HG03045 (cell line): ENCODE results near the gene AFF1.

Source experiments
- ATAC-seq: cut with Tn5 transposase; IDR thresholded peaks from one replicate; pipeline ENCODE4 v1.9.1; 2021; ENCODE audit warnings: mild to moderate bottlenecking, moderate library complexity; ENCODE audit not compliant: unreplicated experiment

Gene AFF1

DNA sequence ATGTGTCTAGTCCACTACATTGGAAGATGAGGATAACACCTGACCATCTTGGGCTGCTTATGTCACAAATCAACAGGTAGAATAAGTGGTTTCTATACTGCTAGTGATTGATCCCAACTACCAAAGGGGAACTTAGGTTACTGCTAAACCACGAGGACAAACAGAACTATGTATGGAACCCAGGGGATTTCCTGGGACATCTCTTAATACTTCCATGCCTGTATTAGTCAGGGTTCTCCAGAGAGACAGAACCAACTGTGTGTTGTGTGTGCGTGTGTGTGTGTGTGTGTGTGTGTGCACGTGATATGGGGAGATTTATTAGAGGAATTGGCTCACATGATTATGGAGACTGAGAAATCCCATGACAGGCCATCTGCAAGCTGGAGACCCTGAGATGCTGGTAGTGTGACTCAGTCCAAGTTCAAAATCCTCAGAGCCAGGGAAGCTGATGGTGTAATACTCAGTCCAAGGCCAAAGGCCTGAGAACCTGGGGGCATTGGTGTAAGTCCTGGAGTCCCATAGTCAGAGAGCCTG, 16.2 kb upstream of the AFF1 start:
- ATAC-seq = no peak

DNA sequence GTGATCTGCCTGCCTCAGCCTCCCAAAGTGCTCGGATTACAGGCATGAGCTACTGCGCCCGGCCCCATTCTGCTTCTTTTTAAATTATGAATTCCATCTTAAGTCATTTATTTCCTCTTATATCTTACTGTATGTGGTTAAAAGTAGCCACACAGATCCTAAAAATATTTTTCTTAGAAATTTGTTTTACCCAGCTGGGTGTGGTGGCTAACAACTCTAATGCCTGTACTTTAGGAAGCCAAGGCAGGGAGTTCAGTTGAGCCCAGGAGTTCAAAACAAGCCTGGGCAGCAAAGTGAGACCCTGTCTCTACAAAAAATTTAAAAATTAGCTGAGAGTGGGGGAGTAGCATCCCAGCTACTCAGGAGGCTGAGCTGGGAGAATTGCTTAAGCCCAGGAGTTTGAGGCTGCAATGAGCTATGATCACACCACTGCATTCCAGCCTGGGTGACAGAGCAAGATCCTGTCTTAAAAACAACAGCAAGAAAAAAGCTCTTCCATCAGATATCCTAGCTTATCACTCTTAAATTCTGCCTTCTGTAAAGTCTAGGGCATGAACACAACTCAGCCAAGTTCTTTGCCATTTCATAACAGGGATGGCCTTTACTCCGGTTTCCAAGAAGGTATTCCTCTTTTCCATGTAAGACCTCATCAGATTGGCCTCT, 15.1 kb upstream of the AFF1 start:
- ATAC-seq = no peak

DNA sequence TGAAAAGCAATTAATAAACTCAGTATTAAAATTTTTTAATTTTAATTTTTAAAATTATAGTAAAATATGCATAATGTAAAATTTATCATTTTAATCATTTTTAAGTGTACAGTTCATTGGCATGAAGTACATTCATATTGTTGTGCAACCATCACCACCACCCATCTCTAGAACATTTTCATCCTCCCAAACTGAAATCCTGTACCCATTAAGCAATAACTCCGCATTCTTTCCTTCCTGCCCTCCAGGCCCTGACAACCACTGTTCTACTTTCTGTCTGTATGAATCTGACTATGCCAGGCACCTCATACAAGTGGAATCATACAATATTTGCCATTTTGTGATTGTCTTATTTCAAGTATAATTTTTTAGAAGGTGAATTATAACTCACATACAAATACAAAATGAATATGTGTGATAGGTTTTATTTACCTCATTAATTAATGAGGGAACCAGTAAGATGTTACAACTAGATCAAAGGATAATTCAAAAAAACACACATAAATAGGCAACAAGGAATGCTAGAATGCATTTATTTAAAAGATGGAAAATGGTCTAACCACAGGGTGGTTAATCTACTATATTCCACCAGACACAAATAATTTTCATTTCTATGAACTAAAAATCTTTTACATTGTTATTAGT, 13.1 kb upstream of the AFF1 start:
- ATAC-seq = no peak

DNA sequence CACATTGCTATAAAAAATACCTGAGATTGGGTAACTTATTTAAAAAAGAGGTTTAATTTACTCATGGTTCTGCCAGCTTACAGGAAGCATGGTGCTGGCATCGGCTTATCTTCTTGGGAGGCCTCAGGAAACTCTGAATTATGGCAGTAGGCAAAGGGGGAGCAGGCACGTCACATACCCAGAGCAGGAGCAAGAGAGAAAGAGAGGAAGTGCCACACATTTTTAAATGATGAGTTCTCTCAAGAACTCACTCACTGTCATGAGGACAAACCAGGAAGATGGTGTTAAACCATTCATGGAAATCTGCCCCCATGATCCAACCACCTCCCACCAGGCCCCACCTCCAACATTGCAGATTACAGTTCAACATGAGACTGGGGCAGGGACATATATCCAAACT, 10.0 kb upstream of the AFF1 start:
- no peak for ATAC-seq

DNA sequence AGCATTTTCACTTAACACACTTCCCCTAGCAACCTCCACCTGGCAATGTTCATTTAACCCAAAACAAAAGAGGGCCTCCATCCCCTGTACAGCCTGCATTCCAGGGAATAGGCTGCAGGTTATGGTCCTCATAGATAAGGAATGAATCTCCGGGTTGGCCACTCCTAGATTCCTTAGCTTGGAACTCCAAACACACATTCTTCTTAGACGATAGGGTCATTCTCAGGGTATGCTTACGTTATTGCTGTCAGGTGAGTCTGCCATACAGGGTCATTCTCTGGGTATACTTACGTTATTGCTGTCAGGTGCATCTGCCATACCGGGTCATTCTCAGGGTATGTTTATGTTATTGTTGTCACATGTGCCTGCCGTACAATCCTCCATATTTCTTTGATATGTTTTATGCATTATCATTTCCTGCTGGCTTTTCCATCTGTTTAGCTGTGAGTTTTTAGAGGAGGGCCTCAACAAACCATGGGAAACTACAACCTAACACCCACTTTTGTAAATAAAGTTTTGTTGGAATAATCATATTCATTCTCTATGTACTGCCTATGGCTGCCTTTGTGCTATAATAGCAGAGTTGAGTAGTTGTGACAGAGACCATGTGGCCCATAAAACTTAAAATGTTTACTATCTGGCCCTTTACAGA, 8.2 kb upstream of the AFF1 start:
- no peak for ATAC-seq

DNA sequence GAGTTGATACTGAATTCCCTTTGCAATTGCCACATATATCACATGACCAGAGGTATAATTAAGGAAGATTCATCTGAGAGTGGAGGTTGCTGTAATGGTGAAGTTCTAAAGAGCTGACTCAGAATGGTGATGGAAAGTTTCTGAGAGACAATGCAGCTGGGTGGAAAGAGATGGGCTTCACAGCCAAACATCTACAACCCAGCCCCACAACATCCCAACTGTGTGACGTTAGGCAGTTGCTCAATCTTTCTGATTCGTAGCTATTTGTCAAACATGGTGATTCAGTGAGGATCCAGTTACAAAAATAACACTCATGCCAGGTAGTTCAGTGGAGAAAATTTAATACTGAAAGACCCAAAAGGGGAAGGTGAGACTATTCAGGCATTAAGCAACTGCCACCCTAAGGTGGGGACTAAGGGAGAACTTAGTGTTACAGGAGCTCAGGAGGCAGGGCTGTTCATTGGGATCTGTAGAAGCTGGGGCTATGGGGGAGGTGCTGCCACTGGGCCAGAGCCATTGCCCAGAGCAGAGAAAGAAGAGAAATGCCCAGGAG, 6.9 kb upstream of the AFF1 start:
- no peak for ATAC-seq

DNA sequence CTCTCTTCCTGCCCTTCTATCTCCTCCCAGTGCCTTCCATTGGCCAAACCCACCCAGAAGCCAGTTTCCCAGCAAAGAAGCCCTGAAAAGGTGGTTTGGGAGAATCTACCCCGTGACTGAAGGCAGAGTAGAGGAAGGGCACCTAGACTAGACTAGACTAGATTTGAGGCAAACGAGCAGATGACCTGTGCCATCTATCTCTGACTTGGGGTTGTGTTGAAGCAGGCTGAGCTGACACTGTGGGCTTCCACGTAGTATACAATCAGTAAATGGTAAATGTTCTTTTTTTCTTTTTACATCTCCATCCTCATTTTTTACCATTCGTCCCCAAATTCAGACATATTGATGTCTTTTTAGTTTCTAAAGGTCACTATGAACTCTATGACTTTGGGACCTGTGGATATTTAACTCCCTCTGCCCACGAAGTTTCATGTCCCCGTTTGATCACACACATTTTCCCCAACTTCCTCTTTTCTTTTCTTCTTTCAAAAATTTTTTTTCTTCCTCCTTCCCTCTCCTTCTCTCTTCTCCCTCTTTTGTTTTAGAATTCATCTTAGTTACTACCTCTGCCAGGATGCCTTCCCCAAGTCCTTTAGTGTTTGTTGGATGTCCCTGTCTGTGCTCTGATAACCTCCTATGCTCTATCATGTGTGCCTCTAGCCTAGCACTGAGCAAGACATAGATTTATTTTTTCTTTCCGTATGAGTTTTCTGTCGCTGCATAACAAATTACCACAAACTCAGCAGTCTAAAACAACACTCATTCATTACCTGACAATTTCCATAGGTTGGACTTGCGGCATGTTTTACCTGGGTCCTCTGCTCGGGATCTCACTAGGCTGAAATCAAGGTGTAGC, 6.2 kb upstream of the AFF1 start:
- ATAC-seq = no peak

DNA sequence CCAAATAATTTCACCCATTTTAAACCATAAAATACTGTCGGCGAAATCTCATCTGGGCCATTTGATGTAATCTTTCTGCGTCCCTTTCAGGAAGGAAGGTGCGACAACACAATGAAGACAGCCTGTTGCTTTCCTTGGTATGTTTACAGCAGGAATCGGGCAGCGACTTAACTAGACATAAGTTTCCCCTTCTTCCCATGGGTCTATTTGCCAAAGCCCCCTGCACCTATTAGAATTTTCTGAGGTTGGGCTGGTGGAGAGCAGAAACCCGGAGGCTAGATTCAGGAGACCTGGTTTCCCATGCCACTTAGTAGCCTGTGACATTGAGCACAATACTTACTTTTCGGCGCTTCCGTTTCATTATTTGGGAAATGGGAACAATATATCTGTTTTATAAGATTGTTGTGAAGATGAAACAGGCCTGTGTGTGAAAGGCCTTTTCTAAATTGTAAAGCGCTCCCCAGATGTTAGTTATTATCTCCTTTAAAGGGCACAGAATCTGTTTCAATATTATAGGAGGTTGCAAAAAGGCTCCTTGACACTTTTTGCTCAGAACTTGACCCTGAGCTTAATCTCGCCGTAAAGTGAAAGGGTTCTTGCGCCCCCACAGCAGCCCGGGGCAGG, 552 bp upstream of the AFF1 start:
- no peak for ATAC-seq

DNA sequence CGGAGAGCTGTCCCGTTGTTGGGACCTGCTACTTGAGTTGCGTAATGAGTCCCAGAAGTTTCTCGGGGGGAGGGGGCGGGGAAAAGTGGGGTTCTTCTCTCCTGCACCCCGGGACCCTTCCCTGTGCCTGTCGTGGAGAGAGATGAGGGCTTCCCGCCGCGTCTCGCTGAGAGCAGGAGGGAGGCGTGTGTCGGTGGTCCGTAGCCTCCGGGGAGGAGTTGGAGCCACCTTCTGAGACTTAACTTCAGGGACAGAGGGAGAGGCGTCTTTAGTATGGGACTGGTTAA, 698 bp downstream of the AFF1 start:
- no peak for ATAC-seq

DNA sequence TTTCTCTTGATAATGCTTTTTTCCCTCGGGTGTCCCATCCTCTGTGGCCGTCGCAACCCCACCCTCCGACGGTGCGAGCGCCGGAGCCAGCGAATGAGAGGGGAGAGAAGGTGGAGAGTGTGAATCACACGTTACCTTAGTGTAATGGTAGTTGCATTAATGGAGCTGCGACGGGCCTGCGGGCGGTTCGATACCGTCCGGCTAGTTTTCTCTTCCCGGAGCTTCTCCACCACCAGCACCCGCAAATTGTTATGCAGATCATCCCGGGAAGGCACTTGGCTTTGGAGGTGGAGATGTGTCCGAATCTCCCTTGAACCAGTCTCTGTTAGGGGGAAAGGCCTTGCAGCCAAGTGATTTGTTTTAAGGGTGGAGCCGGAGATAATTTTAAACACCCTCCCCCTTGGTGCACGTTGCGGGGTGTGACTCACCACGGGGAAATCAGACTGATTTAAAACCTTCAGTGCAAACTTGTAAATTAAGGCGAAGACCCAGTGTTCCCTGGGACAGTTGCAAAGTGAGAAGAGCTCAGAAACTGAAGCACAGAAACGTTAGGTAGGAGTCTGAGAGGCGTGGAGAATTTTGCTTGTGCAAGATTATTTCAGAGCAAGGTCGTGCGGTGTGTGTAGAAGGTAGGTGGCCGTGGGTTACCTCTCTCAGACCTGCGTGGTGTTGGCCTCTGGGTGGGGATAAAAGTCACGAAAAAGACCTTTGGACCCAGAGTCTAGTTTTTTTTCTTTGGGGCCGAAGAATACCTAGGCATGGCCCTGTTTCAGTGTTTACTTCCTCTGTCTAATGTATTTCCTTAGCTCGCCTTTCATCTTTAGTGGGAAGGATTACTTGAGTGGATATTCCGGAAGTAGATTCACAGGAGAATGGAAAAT, 1.3 kb downstream of the AFF1 start:
- peak; percentile 37 for ATAC-seq

DNA sequence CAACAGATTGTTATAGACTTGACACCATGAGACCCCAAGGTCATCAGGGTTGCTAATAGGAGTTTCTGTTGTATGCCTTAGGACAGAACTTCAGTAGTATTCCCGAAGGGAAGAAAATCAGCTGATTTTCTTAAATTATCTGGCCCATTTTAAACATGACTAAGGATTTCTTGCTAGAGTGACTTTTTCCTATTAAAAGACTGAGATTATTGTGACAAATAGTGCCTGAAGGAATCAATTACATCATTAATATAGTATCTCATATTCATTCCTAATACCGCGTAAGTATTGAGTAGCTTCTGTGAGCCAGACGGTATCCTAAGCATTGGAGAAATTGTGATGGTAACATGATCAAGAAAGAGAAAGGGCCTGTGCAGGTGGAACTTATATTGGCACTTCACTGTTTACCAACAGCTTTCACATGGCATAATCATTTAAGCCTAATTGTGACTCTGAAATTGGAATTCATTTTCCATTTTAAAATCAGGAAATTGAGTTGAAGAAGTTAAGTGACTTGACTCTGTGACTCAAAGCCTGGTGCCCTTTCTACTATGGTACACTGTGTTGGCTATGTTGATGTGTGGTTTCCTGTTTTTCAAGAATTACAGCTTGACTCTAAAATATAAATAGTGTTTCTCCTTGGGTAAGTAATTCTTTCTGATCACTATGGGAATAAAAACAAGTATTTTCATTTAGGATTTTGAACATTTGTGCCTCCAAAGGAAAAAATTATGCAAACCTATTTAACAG, 4.1 kb downstream of the AFF1 start:
- no peak for ATAC-seq

DNA sequence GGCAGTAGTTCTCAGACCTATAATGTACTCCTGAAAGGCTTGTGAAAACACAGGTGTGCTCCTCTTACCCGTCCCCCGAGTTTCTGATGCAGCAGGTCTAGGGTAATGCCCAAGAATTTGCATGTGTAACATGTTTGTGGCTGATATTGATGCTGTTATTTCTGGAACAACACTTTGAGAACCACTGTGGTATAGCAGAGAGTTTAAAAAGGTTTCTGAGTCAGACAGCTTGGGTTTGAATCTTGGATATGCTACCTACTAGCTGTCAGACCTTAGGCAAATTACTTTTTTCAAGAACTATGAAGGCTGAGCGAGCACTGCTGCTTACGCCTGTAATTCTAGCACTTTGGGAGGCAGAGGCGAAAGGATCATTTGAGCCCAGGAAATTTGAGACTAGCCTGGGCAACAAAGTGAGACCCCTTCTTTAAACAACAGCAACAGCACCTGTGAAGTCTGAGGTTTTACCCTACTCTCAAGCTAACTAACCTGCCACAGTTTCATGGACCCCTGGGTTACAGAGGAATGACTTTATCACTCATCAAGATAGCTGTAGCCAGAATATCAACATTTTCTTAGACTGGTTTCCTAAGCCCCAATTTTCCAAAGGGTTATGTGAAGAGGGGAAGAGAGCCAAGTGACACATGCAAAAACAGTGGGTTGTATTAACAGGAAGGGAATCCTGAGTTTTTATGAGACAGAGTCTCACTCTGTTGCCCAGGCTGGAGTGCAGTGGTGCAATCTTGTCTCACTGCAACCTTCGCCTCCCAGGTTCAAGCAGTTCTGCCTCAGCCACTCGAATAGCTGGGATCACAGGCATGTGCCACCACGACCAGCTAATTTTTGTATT, 5.1 kb downstream of the AFF1 start:
- peak; percentile 57 for ATAC-seq

DNA sequence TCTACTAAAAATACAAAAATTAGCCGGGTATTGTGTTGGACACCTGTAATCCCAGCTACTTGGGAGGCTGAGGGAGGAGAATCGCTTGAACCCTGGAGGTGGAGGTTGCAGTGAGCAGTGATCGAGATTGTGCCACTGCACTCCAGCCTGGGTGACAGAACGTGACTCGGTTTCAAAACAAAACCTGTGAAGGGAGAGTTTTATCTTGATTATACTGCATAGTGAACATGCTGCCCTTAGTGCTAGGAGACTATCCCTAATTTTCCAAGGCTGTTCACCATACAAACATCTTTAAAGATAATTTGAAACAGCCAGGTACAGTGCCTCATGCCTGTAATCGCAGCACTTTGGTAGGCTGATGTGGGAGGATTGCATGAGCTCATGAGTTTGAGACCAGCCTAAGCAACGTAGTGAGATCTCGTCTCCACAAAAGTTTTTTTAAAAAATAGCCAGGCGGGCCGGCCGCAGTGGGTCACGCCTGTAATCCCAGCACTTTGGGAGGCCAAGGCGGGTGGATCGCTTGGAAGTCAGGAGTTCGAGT, 6.2 kb downstream of the AFF1 start:
- ATAC-seq = no peak

DNA sequence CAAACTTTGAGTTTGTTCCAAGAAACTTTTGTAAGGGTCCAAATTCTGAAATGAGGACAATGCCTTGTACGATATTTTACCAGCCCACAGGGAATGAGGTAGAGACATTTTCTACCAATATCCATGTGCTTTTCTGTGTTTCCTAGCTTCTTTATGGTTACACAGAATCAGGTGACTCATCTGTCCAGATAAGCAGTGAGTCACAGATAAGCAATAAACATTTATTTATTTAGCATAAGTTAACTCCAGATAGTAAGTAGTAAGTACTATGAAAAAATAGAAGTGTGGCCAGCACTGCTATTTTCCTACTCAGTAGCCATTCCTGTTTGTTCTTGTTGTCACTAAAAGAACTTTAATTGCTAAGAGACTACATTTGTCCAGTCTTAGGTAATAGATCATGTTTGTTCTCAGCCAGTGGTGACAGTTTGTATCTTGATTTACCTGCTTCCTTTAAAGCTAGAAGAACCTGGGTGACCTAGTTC, 7.4 kb downstream of the AFF1 start:
- no peak for ATAC-seq

DNA sequence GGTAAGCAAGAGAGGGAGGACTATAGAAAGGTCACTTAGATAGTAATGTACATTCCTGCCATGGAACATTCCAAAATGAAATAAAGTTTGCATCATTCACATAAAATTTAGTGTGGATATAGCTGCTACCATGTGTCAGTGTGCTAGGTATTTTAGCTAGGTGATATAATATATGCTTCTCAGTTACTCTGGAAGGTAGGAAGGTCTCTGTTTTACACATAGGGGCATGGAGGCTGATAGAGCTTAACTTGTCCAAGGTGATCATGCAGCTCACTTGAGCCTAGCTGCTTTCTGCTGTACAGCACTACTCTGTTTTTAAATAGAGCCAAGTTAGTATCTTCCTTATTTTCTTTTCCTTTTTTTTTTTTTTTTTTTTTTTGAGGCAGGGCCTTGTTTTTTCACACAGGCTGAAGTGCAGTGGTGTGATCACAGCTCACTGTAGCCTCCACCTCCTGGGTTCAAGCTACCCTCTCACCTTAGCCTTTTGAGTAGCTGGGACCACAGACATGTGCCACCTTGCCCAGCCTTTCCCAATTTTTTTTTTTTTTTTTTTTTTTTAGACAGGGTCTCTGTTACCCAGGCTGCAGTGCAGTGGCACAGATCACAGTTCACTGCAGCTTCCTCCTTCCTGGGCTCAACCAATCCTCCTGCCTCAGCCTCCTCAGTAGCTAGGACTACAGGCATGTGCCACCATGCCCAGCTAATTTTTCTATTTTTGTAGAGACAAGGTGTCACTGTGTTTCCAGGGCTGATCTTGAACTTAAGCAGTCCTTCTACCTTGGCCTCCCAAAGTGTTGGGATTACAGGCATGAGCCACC, 10.4 kb downstream of the AFF1 start:
- no peak for ATAC-seq

DNA sequence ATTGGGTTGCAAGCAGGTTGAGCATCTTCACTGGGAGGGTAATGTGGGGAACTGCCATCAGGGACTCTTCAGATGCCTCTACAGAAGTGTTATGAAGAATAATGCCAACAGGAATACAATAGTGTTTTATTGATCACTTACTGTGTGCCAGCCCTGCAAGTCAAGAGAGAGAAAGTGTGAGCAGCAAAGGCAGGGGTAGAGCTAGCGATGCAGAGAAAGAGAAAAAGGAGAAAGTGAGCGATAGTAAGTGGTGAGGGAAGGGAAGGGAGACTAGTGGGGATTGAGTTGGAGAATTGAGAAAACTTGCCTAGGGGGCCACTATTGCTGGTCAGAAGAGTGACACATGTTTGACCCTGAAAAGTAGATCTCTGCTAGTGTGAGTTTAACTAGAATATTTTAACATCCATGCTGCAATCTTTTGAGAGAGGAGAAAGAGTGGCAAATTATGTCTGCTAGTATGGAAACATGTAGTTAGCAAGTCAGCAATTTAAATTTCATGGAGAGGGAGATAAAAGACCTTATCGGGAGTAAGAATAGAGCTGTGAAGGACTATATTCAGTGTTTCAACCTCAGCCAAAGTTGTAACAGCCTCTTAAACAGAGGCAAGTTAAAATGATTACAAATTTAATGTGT, 12.2 kb downstream of the AFF1 start:
- ATAC-seq = no peak
